Measurements from ENCODE around the gene E2F8. TPM values are rescaled to one million over a fixed set of nuclear protein-coding genes. Genes with fewer than 3 reads are reported as not detected.

The E2F8 gene
- total and polyA plus RNA-seq, 4 experiments from 2014 or later = not detected

GRCh38 chr11:19220903-19221724 is 19.6 kb downstream of the E2F8 start:
- Histone ChIP-seq H3K9me3 (ENCODE audit: control insufficient read depth in 1 of 2, low read length in 2 of 2) (no peaks in the 10 kb centered on the region), H3K4me1 (ENCODE audit: insufficient read depth, low read length) (no peaks in the 10 kb centered on the region), H3K27me3 (ENCODE audit: insufficient read depth, low read length) (peaks cover 3% of the 10 kb centered on the region), H3K27ac (ENCODE audit: low read depth, low read length) (no peak overlapping the region), H3K36me3 (ENCODE audit: insufficient read depth, low read length) (no peaks in the 10 kb centered on the region), H3K4me3 (ENCODE audit: low read length in 2 of 2) (no peak overlapping the region)
- H3K27ac Mint-ChIP-seq = no peak overlapping the region
- POLR2A ChIA-PET (ENCODE audit: partially characterized antibody) = no interaction called here
- CTCF ChIA-PET (ENCODE audit: partially characterized antibody) = interaction anchor here (1.3 kb wide), 1 partner anchor 21 kb away, joined by 3 read pairs; no protein-coding TSS in a partner anchor
- no peak overlapping the region for H3K4me3 Mint-ChIP-seq
- intact Hi-C loops (cut with micrococcal nuclease) = no loop called here
- peaks cover 0 to 3% (median 0%) of the 10 kb centered on the region in 8 donors for H3K9me3 Mint-ChIP-seq
- DNase-seq = no peak
- H3K27me3 Mint-ChIP-seq = peaks cover 0 to 5% of the 10 kb centered on the region in 2 donors
- no peaks in the 10 kb centered on the region for H3K36me3 Mint-ChIP-seq
- H3K4me1 Mint-ChIP-seq = peaks cover 0 to 1% (median 0%) of the 10 kb centered on the region in 4 donors

- CTCF ChIA-PET (ENCODE audit: partially characterized antibody) = no interaction called here
- H3K27ac ChIP-seq (ENCODE audit: low read depth, low read length) = no peak overlapping the region
- H3K4me3 ChIP-seq (ENCODE audit: low read length in 2 of 2) = no peak overlapping the region
- no peaks in the 10 kb centered on the region for H3K36me3 Mint-ChIP-seq
- no peaks in the 10 kb centered on the region for H3K36me3 ChIP-seq (ENCODE audit: insufficient read depth, low read length)
- POLR2A ChIA-PET (ENCODE audit: partially characterized antibody) = no interaction called here
- H3K4me1 ChIP-seq (ENCODE audit: insufficient read depth, low read length) = no peaks in the 10 kb centered on the region
- DNase-seq = no peak
- intact Hi-C loops (cut with micrococcal nuclease) = no loop called here
- peaks cover 0 to 1% (median 0%) of the 10 kb centered on the region in 4 donors for H3K4me1 Mint-ChIP-seq
- no peaks in the 10 kb centered on the region for H3K9me3 ChIP-seq (ENCODE audit: control insufficient read depth in 1 of 2, low read length in 2 of 2)
- H3K9me3 Mint-ChIP-seq = peaks cover 0 to 3% (median 0%) of the 10 kb centered on the region in 8 donors
- peaks cover 6% of the 10 kb centered on the region for H3K27me3 ChIP-seq (ENCODE audit: insufficient read depth, low read length)
- H3K4me3 Mint-ChIP-seq = no peak overlapping the region
- H3K27me3 Mint-ChIP-seq = peaks cover 8 to 11% of the 10 kb centered on the region in 2 donors
- no peak overlapping the region for H3K27ac Mint-ChIP-seq
Observed at GRCh38 chr11:19218786-19219460, 21.8 kb downstream of the E2F8 start.

GRCh38 chr11:19218216-19218615 is 22.5 kb downstream of the E2F8 start:
- H3K9me3 ChIP-seq (ENCODE audit: control insufficient read depth in 1 of 2, low read length in 2 of 2) = no peaks in the 10 kb centered on the region
- H3K27me3 ChIP-seq (ENCODE audit: insufficient read depth, low read length) = peaks cover 9% of the 10 kb centered on the region
- intact Hi-C loops (cut with micrococcal nuclease) = no loop called here
- Mint-ChIP-seq H3K4me1 (peaks cover 0 to 1% (median 0%) of the 10 kb centered on the region in 4 donors), H3K27ac (no peak overlapping the region), H3K36me3 (no peaks in the 10 kb centered on the region), H3K9me3 (peaks cover 0 to 3% (median 0%) of the 10 kb centered on the region in 8 donors), H3K4me3 (no peak overlapping the region), H3K27me3 (peaks cover 8 to 12% of the 10 kb centered on the region in 2 donors)
- no peak overlapping the region for H3K27ac ChIP-seq (ENCODE audit: low read depth, low read length)
- no peak overlapping the region for H3K4me3 ChIP-seq (ENCODE audit: low read length in 2 of 2)
- ChIA-PET CTCF (ENCODE audit: partially characterized antibody) (no interaction called here), POLR2A (ENCODE audit: partially characterized antibody) (no interaction called here)
- H3K36me3 ChIP-seq (ENCODE audit: insufficient read depth, low read length) = no peaks in the 10 kb centered on the region
- no peak for DNase-seq
- H3K4me1 ChIP-seq (ENCODE audit: insufficient read depth, low read length) = no peaks in the 10 kb centered on the region

GRCh38 chr11:19216709-19217374 is 23.9 kb downstream of the E2F8 start:
- Histone ChIP-seq H3K4me1 (ENCODE audit: insufficient read depth, low read length) (no peaks in the 10 kb centered on the region), H3K4me3 (ENCODE audit: low read length in 2 of 2) (no peak overlapping the region), H3K27ac (ENCODE audit: low read depth, low read length) (no peak overlapping the region), H3K36me3 (ENCODE audit: insufficient read depth, low read length) (no peaks in the 10 kb centered on the region), H3K9me3 (ENCODE audit: control insufficient read depth in 1 of 2, low read length in 2 of 2) (no peaks in the 10 kb centered on the region), H3K27me3 (ENCODE audit: insufficient read depth, low read length) (peaks cover 9% of the 10 kb centered on the region)
- Mint-ChIP-seq H3K27me3 (peaks cover 11 to 14% of the 10 kb centered on the region in 2 donors), H3K4me3 (no peak overlapping the region), H3K36me3 (no peaks in the 10 kb centered on the region), H3K4me1 (peaks cover 0 to 1% (median 0%) of the 10 kb centered on the region in 4 donors), H3K9me3 (no peaks in the 10 kb centered on the region), H3K27ac (no peak overlapping the region)
- ChIA-PET POLR2A (ENCODE audit: partially characterized antibody) (no interaction called here), CTCF (ENCODE audit: partially characterized antibody) (interaction anchor here (1.7 kb wide), 1 partner anchor 43 kb away, joined by 5 read pairs; no protein-coding TSS in a partner anchor)
- DNase-seq = no peak
- intact Hi-C loops (cut with micrococcal nuclease) = no loop called here

GRCh38 chr11:19216021-19216420 is 24.7 kb downstream of the E2F8 start:
- Histone ChIP-seq H3K27ac (ENCODE audit: low read depth, low read length) (no peak overlapping the region), H3K4me1 (ENCODE audit: insufficient read depth, low read length) (no peaks in the 10 kb centered on the region), H3K27me3 (ENCODE audit: insufficient read depth, low read length) (peaks cover 9% of the 10 kb centered on the region), H3K36me3 (ENCODE audit: insufficient read depth, low read length) (no peaks in the 10 kb centered on the region), H3K9me3 (ENCODE audit: control insufficient read depth in 1 of 2, low read length in 2 of 2) (no peaks in the 10 kb centered on the region), H3K4me3 (ENCODE audit: low read length in 2 of 2) (no peak overlapping the region)
- intact Hi-C loops (cut with micrococcal nuclease) = no loop called here
- DNase-seq = no peak
- ChIA-PET CTCF (ENCODE audit: partially characterized antibody) (interaction anchor here (0.6 to 1.7 kb wide), 2 partner anchors 44 to 161 kb away, joined by 3 to 5 read pairs; no protein-coding TSS in a partner anchor), POLR2A (ENCODE audit: partially characterized antibody) (no interaction called here)
- H3K9me3 Mint-ChIP-seq = no peaks in the 10 kb centered on the region
- peaks cover 0 to 1% (median 0%) of the 10 kb centered on the region in 4 donors for H3K4me1 Mint-ChIP-seq
- no peak overlapping the region for H3K27ac Mint-ChIP-seq
- H3K4me3 Mint-ChIP-seq = no peak overlapping the region
- H3K36me3 Mint-ChIP-seq = no peaks in the 10 kb centered on the region
- H3K27me3 Mint-ChIP-seq = peaks cover 13 to 14% of the 10 kb centered on the region in 2 donors

GRCh38 chr11:19209617-19210370 is 31.0 kb downstream of the E2F8 start:
- CTCF ChIA-PET (ENCODE audit: partially characterized antibody) = no interaction called here

More at GRCh38 chr11:19209617-19210370, 31.0 kb downstream of the E2F8 start:
- no peaks in the 10 kb centered on the region for H3K36me3 Mint-ChIP-seq
- Histone ChIP-seq H3K36me3 (ENCODE audit: insufficient read depth, low read length) (no peaks in the 10 kb centered on the region), H3K4me1 (ENCODE audit: insufficient read depth, low read length) (no peaks in the 10 kb centered on the region), H3K4me3 (ENCODE audit: low read length in 2 of 2) (no peak overlapping the region), H3K27ac (ENCODE audit: low read depth, low read length) (no peak overlapping the region), H3K9me3 (ENCODE audit: control insufficient read depth in 1 of 2, low read length in 2 of 2) (no peaks in the 10 kb centered on the region), H3K27me3 (ENCODE audit: insufficient read depth, low read length) (peaks cover 11% of the 10 kb centered on the region)
- intact Hi-C loops (cut with micrococcal nuclease) = no loop called here
- no peaks in the 10 kb centered on the region for H3K9me3 Mint-ChIP-seq
- no peak overlapping the region for H3K27ac Mint-ChIP-seq
- no peak for DNase-seq
- peaks cover 16 to 34% of the 10 kb centered on the region in 2 donors for H3K27me3 Mint-ChIP-seq
- H3K4me1 Mint-ChIP-seq = no peaks in the 10 kb centered on the region
- POLR2A ChIA-PET (ENCODE audit: partially characterized antibody) = no interaction called here
- no peak overlapping the region for H3K4me3 Mint-ChIP-seq

Data from CD4-positive, alpha-beta memory T cell (primary cell).